GM10266 (cell line): Measurements from ENCODE around the gene NBPF26.
"Not testable (repeated sequence)": the region's sequence is repeated elsewhere in the genome, so short reads cannot be mapped to it uniquely, and the experiment has no call there.

Experiments used
- DNase-seq: peaks from one replicate; pipeline ENCODE4 v3.0.0; 2012; ENCODE audit errors: extremely low spot score
- TF ChIP-seq, protein P1 (sequence below): IDR thresholded peaks from 2 replicates; pipeline ENCODE4 v1.5.1; 2012; ENCODE audit warnings: mild to moderate bottlenecking, low read depth; ENCODE audit not compliant: control insufficient read depth, insufficient read depth; ENCODE audit errors: missing control alignments

NBPF26 gene

DNA sequence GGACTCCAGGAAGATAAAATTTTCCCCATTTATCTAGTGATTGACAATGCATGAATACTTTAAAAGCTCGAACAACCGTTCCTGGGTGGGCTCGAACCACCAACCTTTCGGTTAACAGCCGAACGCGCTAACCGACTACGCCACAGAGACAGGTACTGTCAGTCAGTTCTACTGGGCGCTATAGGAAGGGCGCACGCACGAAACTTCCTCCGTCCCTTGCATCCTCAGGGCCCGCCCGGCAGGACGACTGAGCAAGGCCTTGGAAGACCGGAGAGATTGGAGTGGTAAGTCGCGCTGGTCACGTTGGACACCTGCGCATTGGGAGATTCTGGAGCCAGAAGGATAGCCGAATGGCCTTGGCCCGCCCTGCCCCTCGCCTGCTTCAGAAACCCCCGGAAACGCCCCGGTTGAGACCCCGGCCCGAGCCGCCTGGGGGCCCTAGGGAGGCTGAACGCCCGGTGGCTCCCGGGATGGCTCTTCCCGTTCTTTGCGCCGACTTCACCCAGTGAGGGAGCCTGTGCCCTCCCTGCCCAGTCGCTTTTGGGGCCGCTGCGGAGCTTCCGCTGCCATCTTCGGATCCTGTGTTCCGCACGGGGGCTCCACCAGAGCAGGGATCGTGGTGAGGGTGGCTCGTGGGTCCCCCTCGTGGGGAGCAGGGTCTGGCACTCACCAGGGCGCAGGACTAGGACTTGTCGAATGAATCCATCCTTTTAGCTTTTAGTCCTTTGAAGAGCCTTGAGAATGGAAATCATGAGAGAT, 120.6 kb downstream of the NBPF26 start:
- TF ChIP-seq, protein P1, sequence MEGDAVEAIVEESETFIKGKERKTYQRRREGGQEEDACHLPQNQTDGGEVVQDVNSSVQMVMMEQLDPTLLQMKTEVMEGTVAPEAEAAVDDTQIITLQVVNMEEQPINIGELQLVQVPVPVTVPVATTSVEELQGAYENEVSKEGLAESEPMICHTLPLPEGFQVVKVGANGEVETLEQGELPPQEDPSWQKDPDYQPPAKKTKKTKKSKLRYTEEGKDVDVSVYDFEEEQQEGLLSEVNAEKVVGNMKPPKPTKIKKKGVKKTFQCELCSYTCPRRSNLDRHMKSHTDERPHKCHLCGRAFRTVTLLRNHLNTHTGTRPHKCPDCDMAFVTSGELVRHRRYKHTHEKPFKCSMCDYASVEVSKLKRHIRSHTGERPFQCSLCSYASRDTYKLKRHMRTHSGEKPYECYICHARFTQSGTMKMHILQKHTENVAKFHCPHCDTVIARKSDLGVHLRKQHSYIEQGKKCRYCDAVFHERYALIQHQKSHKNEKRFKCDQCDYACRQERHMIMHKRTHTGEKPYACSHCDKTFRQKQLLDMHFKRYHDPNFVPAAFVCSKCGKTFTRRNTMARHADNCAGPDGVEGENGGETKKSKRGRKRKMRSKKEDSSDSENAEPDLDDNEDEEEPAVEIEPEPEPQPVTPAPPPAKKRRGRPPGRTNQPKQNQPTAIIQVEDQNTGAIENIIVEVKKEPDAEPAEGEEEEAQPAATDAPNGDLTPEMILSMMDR: peak; percentile 51
- DNase-seq: peak; percentile 0

DNA sequence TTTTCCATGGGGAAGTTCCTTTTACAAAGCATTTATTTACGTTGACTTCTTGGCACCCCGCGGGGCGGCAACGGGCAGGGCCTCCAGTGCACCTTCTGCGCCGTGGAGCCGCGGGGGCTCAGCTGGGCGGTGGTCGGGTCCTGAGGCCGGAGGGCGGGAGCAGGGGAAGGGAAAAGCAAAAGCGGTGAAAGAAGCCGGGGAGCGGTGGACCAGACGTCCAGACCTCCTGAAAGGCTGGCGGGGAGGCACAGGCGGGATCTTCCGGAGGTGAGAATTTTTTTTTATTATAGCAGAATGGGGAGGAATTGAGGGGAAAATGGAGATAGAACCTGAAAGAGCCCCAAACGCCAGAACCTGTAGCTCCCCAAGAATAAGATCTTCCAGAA, 121.2 kb downstream of the NBPF26 start:
- DNase-seq: not testable (repeated sequence)

DNA sequence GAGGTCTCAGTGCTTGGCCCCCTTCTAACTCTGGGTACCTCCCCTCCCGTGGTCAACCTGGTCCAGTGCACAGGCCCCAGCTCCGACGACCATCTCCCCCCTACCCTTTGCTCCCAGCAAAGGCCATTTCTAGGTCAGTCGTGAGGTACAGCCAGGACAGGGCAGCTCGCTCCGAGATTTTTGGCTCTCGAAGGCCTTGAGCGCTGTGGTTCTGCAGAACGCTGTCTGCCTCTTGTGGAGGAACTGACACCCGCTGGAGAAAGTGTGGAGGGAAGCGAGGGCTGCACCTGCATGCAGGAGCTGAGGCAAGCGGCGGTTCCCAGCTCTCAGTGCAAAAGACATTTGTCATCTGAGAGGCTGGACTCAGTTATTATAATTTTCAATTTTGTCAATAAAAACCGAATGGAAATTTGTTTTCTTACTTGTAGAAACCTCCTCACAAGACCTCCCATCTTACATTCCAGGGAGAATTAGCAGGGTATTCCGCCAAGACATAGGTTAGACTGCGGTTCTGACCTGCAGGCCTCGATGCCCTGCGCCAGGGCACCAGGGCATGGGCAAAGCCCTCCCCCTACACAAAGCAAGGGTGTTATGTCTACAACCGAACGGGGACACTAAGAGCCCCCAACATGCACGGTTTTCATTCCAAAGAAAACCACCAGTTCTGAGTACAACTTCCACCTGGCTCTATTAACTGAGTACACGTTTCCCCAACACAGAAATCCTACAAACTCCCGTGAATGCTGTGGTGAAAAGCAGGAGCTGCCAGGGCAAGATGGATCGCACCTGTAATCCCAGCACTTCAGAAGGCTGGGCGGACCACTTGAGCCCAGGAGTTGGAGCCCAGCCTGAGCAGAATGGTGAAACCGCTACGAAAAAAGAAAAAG, 125.9 kb downstream of the NBPF26 start:
- not testable (repeated sequence) for DNase-seq

DNA sequence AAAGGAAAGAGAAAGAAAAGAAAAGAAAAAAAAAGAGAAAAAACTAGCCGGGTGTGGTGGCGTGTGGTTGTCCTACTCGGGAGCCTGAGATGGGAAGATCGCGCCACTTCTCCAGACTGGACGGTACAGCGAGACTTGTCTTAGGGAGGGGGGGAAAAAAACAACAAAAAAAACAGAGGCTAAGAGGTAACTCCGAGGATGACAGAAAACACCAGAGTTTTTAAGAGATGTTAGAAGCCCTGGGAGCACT, 126.5 kb downstream of the NBPF26 start:
- not testable (repeated sequence) for DNase-seq

DNA sequence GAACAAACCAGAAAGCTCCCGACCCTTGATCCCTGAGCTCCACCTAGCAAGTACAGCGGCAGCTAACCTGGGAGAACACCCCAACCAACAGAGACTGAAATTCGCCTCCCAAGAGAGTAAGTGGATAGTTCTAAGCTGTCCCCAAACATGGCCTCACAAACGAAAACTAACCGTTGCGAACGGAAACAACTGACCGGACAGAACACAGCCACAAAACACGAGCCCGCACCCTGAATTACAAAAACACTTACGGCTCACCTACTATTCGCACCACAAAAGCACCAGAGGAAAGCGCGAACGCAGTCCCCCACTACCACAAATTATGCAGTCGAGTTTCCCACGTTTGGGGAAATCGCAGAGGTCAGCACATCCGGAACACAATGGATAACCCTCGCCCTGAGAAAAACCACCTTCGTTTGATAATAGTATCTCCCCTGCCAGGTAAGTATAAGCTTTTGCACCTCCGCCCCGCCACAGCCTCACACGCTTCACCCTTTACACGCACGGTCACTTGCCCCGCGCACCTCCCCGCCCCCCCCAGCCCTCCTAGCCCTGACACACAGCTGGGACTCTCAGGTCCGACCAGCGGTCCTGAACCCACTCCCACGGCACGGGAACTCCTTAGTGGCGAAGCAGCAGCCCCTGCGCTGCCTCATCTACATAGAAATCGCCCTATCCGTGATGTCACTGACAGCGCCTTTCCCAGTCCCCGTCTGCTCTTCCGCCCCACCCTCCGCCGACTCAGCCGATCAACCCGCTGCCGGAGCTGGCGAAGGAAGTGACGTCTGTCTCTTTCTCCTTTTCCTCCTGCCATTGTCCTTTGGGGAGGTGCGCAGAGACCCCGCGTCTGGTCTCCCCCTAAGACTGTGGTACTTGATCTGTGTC, 127.0 kb downstream of the NBPF26 start:
- peak; percentile 58 for DNase-seq

DNA sequence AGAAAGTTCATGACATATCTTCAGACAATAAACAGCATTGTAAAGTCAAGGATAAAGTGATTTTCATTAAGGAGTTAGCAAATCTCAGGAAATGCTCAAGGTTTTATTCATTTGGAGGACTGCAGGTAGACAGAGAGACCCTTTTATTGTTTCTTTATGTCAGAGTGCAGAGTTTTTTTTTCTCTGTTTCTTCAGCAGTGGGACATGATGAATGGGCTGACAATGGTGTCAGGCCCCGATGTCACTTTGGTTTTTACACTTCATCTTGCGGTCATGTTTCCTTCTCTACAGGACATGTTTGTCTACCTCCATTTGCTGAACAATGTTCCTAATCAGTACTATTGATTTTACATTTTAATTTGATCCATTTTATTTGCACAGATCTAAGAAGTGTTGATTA, 134.4 kb downstream of the NBPF26 start:
- not testable (repeated sequence) for DNase-seq

DNA sequence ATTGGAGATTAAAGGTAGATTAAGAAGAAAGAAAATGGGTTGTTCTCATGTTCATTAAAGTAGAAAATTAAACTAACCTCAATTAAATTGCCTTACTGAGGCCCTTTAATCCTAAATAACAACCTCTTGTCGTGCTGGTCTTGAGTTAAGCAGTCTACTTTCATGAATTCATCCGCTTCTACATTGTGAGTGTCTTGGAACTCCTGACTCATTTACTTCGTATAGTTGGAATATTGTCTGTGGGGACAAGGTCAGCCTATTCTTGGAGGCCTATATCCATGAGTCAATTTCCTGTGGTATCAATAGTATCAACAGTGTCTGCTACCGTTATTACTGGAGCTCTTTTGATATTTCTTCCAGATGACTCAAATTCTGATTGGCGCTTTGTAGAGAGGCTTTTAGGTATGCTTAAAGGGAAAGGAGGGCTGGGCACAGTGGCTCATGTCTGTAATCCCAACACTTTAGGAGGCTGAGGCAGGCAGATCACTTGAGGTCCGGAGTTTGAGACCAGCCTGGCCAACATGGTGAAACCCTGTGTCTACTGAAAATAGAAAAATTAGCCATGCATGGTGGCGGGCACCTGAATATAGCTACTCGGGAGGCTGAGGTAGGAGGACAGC, 136.0 kb downstream of the NBPF26 start:
- not testable (repeated sequence) for DNase-seq

DNA sequence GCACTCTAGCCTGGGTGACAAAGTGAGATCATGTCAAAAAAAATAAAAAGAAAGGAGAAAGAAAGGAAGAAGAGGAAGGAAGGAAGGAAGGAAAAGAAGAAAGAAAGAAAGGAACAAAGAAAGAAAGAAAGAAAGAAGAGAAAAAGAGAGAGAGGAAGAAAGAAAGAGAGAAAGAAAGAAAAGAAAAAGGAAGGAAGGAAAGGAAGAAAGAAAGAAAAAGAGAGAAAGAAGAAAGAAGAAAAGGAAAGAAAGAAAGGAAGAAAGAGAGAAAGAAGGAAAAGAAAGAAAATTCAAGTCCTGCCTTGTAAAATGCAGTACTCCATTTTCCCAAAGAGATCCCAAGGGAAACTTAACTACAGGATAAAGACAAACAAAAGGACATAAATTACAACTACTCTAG, 154.5 kb downstream of the NBPF26 start:
- DNase-seq: not testable (repeated sequence)

DNA sequence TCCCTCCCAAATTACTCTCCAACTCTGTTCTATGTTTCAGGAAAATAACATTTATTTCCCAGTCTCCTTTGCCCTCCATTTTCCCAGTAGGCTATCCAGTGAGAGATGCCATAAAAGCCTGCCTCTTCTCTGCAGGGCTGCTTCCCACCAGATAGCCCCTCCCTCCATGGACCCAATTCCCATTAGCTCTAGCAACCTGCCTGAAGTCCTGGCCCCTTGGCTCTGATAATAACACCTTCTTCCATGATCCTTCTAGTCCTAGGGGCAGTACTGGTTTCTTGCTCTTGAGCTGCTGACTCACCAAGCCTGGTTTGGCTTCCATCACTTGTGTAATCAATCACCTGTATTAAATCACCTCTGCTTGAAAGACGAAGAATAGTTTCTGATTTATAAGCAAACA, 156.3 kb downstream of the NBPF26 start:
- DNase-seq: not testable (repeated sequence)

DNA sequence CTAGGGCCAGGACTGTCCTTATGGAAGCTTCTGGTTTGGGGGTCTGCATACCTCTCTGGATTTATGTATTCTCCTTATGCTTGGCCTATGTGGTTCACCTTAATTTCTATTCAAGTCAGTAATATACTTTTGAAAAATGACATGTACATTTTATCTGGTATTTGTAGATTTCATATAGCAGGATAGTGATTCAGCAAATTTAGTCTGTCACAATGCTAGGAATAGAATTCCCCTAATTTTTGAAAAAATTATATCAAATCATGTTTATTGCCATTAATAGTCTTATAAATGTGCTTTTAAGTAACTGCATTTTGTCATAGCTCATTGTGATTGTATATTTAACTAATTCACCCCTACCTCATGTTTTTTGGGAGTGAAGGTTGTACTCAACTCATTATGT, 158.2 kb downstream of the NBPF26 start:
- DNase-seq: not testable (repeated sequence)
